ENCODE results near the gene AFAP1L2. TPM values are rescaled to one million over a fixed set of nuclear protein-coding genes. Genes with fewer than 3 reads are reported as not detected.

The AFAP1L2 gene
- total RNA-seq, 4 donors from 2014 or later: 6.5 to 35.5 (median 12.9) TPM

DNA sequence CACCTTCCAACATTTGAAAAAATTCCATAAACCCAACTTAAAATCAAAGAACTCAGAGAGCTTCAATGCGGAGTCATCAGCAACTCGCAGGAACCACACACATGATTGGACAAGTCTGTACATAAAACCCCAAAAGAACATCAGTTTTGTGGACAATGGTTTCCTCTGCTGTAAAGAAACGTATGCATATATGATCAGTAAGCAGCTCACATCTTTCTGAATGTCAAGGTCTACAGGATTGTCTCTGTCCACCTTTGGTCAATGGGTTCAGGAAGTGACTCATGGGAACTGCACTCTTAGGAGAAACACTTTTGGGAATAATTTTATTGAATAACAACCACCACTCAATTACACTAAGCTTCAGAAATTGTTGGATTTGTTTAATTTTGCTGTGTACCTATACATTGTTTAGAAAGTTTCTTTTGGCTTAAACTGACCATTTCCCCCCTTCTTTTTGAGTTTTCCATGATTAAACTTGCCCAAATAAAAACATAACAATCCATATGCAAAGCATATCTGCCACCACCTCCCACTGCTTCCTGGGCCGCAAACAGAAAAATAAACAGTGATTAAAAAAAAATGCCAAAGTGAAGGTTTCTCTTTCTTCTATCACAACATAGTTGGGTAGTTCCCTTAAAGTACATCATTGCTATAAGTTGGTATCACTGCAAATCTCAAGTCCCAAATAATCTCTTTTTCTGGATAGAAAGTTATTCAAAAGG is 27.3 kb upstream of the AFAP1L2 start:
- H3K4me1 ChIP-seq: no peaks in the 10 kb centered on the region
- peaks cover 0 to 20% (median 0%) of the 10 kb centered on the region in 3 donors for H3K36me3 ChIP-seq
- H3K27ac ChIP-seq: no peak overlapping the region
- H3K27me3 ChIP-seq: no peaks in the 10 kb centered on the region
- H3K9me3 ChIP-seq: no peaks in the 10 kb centered on the region
- TF ChIP-seq, protein P1, sequence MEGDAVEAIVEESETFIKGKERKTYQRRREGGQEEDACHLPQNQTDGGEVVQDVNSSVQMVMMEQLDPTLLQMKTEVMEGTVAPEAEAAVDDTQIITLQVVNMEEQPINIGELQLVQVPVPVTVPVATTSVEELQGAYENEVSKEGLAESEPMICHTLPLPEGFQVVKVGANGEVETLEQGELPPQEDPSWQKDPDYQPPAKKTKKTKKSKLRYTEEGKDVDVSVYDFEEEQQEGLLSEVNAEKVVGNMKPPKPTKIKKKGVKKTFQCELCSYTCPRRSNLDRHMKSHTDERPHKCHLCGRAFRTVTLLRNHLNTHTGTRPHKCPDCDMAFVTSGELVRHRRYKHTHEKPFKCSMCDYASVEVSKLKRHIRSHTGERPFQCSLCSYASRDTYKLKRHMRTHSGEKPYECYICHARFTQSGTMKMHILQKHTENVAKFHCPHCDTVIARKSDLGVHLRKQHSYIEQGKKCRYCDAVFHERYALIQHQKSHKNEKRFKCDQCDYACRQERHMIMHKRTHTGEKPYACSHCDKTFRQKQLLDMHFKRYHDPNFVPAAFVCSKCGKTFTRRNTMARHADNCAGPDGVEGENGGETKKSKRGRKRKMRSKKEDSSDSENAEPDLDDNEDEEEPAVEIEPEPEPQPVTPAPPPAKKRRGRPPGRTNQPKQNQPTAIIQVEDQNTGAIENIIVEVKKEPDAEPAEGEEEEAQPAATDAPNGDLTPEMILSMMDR (IDR thresholded peaks at IDR 0.05): no peak
- no peak for TF ChIP-seq POLR2A (IDR thresholded peaks at IDR 0.05)
- no peak overlapping the region for H3K4me3 ChIP-seq
- no peak for DNase-seq

- no peak for DNase-seq
- peaks cover 0 to 13% (median 0%) of the 10 kb centered on the region in 3 donors for H3K36me3 ChIP-seq
- no peaks in the 10 kb centered on the region for H3K9me3 ChIP-seq
- H3K4me3 ChIP-seq: no peak overlapping the region
- TF ChIP-seq, protein P1 (IDR thresholded peaks at IDR 0.05): no peak
- no peak overlapping the region for H3K27ac ChIP-seq
- H3K4me1 ChIP-seq: no peaks in the 10 kb centered on the region
- H3K27me3 ChIP-seq: no peaks in the 10 kb centered on the region
These were observed 26.5 kb upstream of the AFAP1L2 start for GRCh38 chr10:114430688-114431413.

DNA sequence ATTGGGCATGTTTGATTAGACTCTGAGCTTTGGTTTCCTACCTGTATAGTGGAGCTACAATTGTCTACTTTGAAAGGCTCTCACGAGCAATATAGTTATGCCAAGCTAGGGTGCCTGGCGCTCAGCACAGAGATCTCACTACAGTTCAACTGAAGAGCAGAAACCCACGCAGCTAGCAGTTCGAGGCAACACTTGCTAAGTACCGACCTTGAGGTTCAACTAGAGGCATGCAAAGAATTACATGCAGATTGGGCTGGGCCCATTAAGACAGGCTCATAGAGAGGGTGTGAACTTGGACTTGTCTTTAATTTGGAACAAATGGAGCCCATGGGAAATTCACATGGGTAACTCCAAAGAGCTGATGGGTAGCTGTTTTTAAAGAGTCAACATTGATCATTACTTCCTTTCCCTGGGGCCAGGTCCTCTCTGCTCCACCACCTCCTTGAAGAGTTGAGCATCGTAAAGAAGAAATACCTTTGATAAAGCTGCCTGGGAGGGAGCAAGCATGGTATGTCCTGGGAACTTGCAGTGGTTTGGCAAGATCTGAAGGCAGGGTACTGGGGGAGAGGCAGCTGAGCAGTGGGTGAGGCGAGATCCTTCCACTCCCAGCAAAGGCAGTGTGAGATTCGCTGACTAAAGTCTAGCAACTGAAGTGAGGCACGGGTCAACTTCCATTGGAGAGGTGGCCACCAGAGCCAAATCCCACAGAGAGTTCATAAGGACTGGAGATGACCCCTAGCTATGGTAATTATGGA is 25.5 kb upstream of the AFAP1L2 start:
- Histone ChIP-seq H3K27ac (no peak overlapping the region), H3K4me3 (no peak overlapping the region), H3K4me1 (no peaks in the 10 kb centered on the region), H3K36me3 (peaks cover 0 to 4% (median 0%) of the 10 kb centered on the region in 3 donors), H3K27me3 (no peaks in the 10 kb centered on the region), H3K9me3 (no peaks in the 10 kb centered on the region)
- TF ChIP-seq POLR2A (IDR thresholded peaks at IDR 0.05): no peak
- TF ChIP-seq, protein P1 (IDR thresholded peaks at IDR 0.05): no peak
- no peak for DNase-seq

DNA sequence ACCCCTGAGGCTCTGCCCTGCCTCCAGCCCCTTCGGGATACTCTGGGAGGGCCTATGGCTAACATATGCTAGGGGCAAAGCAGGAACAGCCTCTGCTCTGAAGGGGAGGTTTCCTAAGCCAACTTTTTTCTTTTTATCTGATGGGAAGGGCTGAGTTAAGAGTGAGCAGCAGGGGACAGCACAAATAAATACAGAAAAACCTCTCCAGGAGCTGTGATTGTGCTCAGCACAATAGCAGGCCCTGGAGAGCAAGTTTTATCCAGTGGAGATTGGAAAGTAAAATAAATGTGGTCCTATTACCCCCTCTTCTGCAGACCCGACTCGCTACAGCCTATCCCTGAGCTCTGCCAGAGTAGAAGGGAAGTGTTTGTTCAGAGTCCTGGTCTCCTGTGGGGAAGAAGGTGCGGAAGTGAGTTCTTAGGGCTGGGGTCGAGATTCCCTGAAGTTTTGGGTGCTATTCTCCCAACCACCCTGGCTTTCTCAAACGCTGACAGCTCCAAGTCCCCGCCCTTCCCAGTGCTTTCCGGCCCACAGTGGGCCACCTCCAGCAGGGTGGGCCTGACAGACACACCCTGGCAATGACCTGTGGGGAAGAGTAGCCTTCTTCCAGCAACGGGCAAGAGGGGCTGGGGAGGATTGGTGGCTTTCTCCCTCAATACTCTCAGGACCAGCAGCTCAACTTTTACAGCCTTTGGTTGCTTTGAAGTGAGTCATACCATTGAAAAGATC is 23.0 kb upstream of the AFAP1L2 start:
- H3K27me3 ChIP-seq: no peaks in the 10 kb centered on the region
- no peak for DNase-seq

DNA sequence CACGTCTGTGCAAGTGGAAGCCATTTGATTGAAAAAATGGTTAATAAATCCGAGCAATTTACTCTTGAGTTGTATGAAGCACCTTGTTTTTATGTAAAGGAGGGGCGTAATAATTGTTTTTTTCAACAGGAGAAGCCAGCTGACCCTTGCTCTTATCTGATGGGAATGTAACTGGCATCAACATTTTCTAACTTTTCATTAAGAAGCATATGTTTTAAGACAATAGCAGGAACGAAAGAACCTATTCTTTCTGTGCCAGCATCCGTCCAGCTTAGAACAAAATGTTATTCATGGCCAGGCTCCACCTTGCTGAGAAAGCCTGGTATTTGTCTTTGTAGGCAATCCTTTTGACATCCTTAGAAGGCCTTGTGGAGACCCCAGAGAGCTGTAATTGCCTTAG is 22.2 kb upstream of the AFAP1L2 start:
- Histone ChIP-seq H3K9me3 (no peaks in the 10 kb centered on the region), H3K27me3 (no peaks in the 10 kb centered on the region), H3K4me3 (no peak overlapping the region), H3K4me1 (no peaks in the 10 kb centered on the region), H3K27ac (no peak overlapping the region), H3K36me3 (no peaks in the 10 kb centered on the region)
- no peak for DNase-seq
- TF ChIP-seq, protein P1 (IDR thresholded peaks at IDR 0.05): no peak
- no peak for TF ChIP-seq POLR2A (IDR thresholded peaks at IDR 0.05)

More for the DNA sequence above, 23.0 kb upstream of the AFAP1L2 start:
- Histone ChIP-seq H3K27ac (no peak overlapping the region), H3K36me3 (no peaks in the 10 kb centered on the region), H3K4me1 (no peaks in the 10 kb centered on the region), H3K9me3 (no peaks in the 10 kb centered on the region), H3K4me3 (no peak overlapping the region)
- no peak for TF ChIP-seq POLR2A (IDR thresholded peaks at IDR 0.05)
- TF ChIP-seq, protein P1 (IDR thresholded peaks at IDR 0.05): no peak

All from Peyer's patch (tissue), 4 donors.